ENCODE results near the gene MT3.

MT3 gene

DNA sequence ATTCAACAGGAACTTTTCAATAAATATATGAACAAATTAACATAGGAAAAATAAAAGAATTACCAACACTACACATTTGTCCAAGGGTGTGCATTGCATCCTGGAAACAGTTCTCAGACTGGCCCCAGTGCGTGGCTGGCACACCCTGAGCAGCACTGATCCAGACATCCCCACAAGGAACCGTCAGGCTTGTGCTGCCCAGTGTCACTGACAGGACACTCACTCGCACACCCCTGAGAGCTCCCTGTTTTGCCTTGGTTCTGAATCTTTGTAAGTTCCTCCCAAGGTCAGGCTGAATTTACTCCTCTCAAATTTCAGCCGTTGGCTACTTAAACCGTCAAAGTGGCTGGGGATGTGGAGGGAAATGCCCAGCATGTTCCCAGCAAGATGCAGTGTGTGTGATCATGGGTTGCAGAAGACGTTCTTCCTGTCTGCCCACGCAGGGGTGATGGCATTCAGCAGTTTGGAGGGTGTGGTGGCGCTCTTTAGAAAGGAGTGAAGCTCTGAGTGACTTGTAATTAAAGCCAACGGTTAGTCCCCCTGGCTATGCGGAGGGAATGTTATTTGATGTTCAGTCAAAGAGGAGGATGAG lies 20.8 kb downstream of the MT3 start:
- peak overlapping the region; percentile 79 for H3K27ac ChIP-seq
- TF ChIP-seq ZFX (IDR thresholded peaks at IDR 0.05): no peak
- TF ChIP-seq CTCF (conservative IDR thresholded peaks at IDR 0.05): no peak

GRCh38 chr16:56610609-56611111 lies 21.3 kb downstream of the MT3 start:
- TF ChIP-seq ZFX (IDR thresholded peaks at IDR 0.05) (no peak), CTCF (conservative IDR thresholded peaks at IDR 0.05) (no peak)

DNA sequence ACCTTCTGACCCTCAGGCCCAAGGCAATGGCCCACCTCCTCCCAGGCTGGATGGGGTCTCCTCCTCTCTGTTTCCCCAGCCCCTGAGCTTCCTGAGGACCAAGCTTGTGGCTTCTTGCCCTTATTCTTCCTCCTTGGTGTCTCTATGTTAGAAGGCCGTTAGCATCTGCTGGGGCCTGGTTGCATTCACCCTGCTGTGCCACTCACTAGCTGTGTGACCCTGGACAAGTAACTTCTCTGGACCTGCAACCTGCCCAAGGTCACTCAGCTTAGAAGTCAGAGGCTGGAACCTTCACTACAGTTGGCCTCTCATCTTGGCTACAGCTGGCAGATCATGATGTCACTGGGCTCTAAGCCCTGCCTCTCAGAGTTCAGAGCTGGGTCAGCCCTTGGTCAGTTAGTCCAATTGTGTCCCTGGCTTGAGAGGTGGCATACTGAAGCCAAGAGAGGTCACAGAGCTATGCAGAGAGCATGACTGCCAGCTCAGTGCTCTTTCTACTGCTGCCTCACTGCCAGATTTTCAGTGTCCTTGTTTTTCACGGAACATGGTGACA lies 22.0 kb downstream of the MT3 start:
- no peak overlapping the region for H3K27ac ChIP-seq
- TF ChIP-seq CTCF (conservative IDR thresholded peaks at IDR 0.05): no peak
- no peak for TF ChIP-seq ZFX (IDR thresholded peaks at IDR 0.05)

More at GRCh38 chr16:56610609-56611111, 21.3 kb downstream of the MT3 start:
- peak overlapping the region; percentile 79; the same call in 1 of the 2 replicates for H3K27ac ChIP-seq

GRCh38 chr16:56613706-56614105 lies 24.4 kb downstream of the MT3 start:
- no peak overlapping the region for H3K27ac ChIP-seq
- no peak for TF ChIP-seq ZFX (IDR thresholded peaks at IDR 0.05)
- TF ChIP-seq CTCF (conservative IDR thresholded peaks at IDR 0.05): no peak

GRCh38 chr16:56614549-56614991 lies 25.2 kb downstream of the MT3 start:
- TF ChIP-seq CTCF (conservative IDR thresholded peaks at IDR 0.05) (no peak), ZFX (IDR thresholded peaks at IDR 0.05) (no peak)
- no peak overlapping the region for H3K27ac ChIP-seq

DNA sequence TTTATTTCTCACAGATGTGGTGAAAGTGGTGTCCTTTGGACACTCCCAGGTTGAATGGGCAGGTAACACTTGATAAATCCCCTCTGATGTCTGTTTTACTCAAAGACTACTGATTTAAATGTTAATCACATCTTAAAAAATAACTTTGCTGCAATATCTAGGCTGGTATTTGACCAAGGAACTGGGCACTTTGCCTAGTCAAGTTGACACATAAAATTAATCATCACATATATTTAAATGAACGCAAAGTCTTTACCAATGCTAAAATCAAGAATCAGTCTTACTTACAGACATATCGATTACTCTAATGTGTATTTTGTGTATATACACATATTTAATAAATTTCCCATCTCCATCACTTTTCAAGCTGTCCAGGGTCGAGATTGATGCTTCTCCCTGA lies 26.0 kb downstream of the MT3 start:
- no peak overlapping the region for H3K27ac ChIP-seq
- no peak for TF ChIP-seq CTCF (conservative IDR thresholded peaks at IDR 0.05)
- TF ChIP-seq ZFX (IDR thresholded peaks at IDR 0.05): no peak

- no peak for TF ChIP-seq ZFX (IDR thresholded peaks at IDR 0.05)
- TF ChIP-seq CTCF (conservative IDR thresholded peaks at IDR 0.05): no peak
- H3K27ac ChIP-seq: no peak overlapping the region
Measured at GRCh38 chr16:56616608-56617211, 27.4 kb downstream of the MT3 start.

Data from C4-2B (cell line).